Caco-2 (cell line): ENCODE measurements around the gene KIF1B. TPM values are rescaled to one million over a fixed set of nuclear protein-coding genes. Genes with fewer than 3 reads are reported as not detected.

Source experiments
- BruUV-seq: library from RNA; stranded (reverse); fragments of 400-500 nt; replicated peaks from 2 replicates; lab custom pipeline; 2021; lab: Mats Ljungman, UMichigan
- CTCF ChIA-PET: fragments of 300-600 bp; sonication (Branson Sonifier 250); formaldehyde crosslinking; loops from one replicate; lab custom pipeline; 2022; ENCODE audit warnings: antibody characterized with exemption; lab: Charles Lee
- POLR2A ChIA-PET: fragments of 300-600 bp; sonication (Branson Sonifier 250); formaldehyde crosslinking; loops from one replicate; lab custom pipeline; 2022; ENCODE audit warnings: antibody characterized with exemption; lab: Charles Lee
- DNase-seq, 2 experiments: peaks; one replicate each; pipeline versions ENCODE4 v3.0.0 to v3.0.0-alpha.2; 2020 to 2022
- H3K27me3 ChIP-seq: replicated peaks from 2 replicates; pipeline ENCODE4 v1.6.0; 2011; ENCODE audit warnings: low read length; ENCODE audit not compliant: control insufficient read depth, insufficient read depth
- H3K36me3 ChIP-seq: 2 replicates; pipeline ENCODE4 v1.5.1; 2011; ENCODE audit warnings: low read length; ENCODE audit not compliant: control insufficient read depth, insufficient read depth
- H3K4me1 ChIP-seq: fragments of 250-450 bp; sonication (Bioruptor Pico); 2 replicates; pipeline ENCODE4 v1.5.1; 2020; ENCODE audit warnings: mild to moderate bottlenecking
- H3K4me3 ChIP-seq: 2 replicates; pipeline ENCODE4 v1.5.1; 2011; ENCODE audit warnings: low read depth, mild to moderate bottlenecking, control low read depth, low read length
- H3K9me3 ChIP-seq: fragments of 250-450 bp; sonication (Bioruptor Pico); 2 replicates; pipeline ENCODE4 v1.5.1; 2020; ENCODE audit warnings: mild to moderate bottlenecking, moderate library complexity
- H3K27ac Mint-ChIP-seq: one replicate; pipeline ENCODE4 v1.8.0; 2022; ENCODE audit warnings: mixed read lengths; ENCODE audit not compliant: unreplicated experiment
- H3K27me3 Mint-ChIP-seq: one replicate; pipeline ENCODE4 v1.8.0; 2022; ENCODE audit warnings: mixed read lengths; ENCODE audit not compliant: insufficient read depth, unreplicated experiment
- H3K36me3 Mint-ChIP-seq: one replicate; pipeline ENCODE4 v1.8.0; 2022; ENCODE audit warnings: mild to moderate bottlenecking, mixed read lengths; ENCODE audit not compliant: insufficient read depth, unreplicated experiment
- H3K4me1 Mint-ChIP-seq: one replicate; pipeline ENCODE4 v1.8.0; 2022; ENCODE audit warnings: low read depth, mixed read lengths; ENCODE audit not compliant: unreplicated experiment
- H3K4me3 Mint-ChIP-seq: one replicate; pipeline ENCODE4 v1.8.0; 2022; ENCODE audit warnings: mild to moderate bottlenecking, moderate library complexity, mixed read lengths; ENCODE audit not compliant: unreplicated experiment
- H3K9me3 Mint-ChIP-seq: one replicate; pipeline ENCODE4 v1.8.0; 2022; ENCODE audit warnings: mixed read lengths; ENCODE audit not compliant: unreplicated experiment
- CTCF ChIP-seq, 2 experiments: fragments of 200-600 bp in 1 of 2; IDR thresholded peaks; 1 replicate in 1 of 2; 2 replicates in 1 of 2; pipeline versions ENCODE4 v1.5.1 to v1.8.0; 2011 to 2022; ENCODE audit warnings: antibody characterized with exemption in 1 of 2, control low read depth in 1 of 2, inconsistent platforms in 1 of 2, low read depth in 1 of 2, low read length in 1 of 2, mild to moderate bottlenecking in 1 of 2, moderate library complexity in 1 of 2; ENCODE audit not compliant: insufficient read depth in 1 of 2, severe bottlenecking in 1 of 2, unreplicated experiment in 1 of 2
- intact Hi-C: fragments of 100-400 bp; cut with micrococcal nuclease; formaldehyde crosslinking; loops from one replicate; pipeline ENCODE4 v1.10.0; 2022; ENCODE audit not compliant: unreplicated experiment
- total RNA-seq: library from RNA; stranded (reverse); gene quantifications from 2 replicates; pipeline ENCODE4 v1.2.3, GENCODE V29; 2022

KIF1B gene
- total RNA-seq, 1 experiment from 2014 or later = 41.1 TPM

- Mint-ChIP-seq H3K4me3 (no peak overlapping the region), H3K27ac (no peak overlapping the region)
- CTCF ChIA-PET = no interaction called here
Observed at GRCh38 chr1:10383630-10384029, 173.3 kb downstream of the KIF1B start.

GRCh38 chr1:10384219-10384618 is 173.8 kb downstream of the KIF1B start:
- ChIA-PET CTCF (no interaction called here), POLR2A (no interaction called here)
- TF ChIP-seq CTCF (IDR thresholded peaks at IDR 0.05; ENCODE audit: insufficient read depth in 1 of 2, low read depth in 1 of 2, low read length in 1 of 2, severe bottlenecking in 1 of 2, unreplicated experiment in 1 of 2) = no peak
- H3K4me3 ChIP-seq = no peak overlapping the region
- intact Hi-C loops = no loop called here
- H3K9me3 ChIP-seq = no peaks in the 10 kb centered on the region
- no peaks in the 10 kb centered on the region for H3K27me3 ChIP-seq
- no TSS peak for BruUV-seq
- H3K4me1 ChIP-seq = peaks cover 19% of the 10 kb centered on the region
- no peaks in the 10 kb centered on the region for H3K27me3 Mint-ChIP-seq
- H3K36me3 Mint-ChIP-seq = peaks cover 6% of the 10 kb centered on the region
- H3K27ac Mint-ChIP-seq = no peak overlapping the region
- no peak for DNase-seq
- no peaks in the 10 kb centered on the region for H3K4me1 Mint-ChIP-seq
- H3K4me3 Mint-ChIP-seq = no peak overlapping the region
- peaks cover 2% of the 10 kb centered on the region; the same call in 1 of the 2 replicates for H3K36me3 ChIP-seq
- H3K9me3 Mint-ChIP-seq = no peaks in the 10 kb centered on the region

More at GRCh38 chr1:10383630-10384029, 173.3 kb downstream of the KIF1B start:
- no peak overlapping the region for H3K4me3 ChIP-seq
- no peaks in the 10 kb centered on the region for H3K9me3 ChIP-seq
- H3K4me1 Mint-ChIP-seq = no peaks in the 10 kb centered on the region
- no TSS peak for BruUV-seq
- no peaks in the 10 kb centered on the region for H3K9me3 Mint-ChIP-seq
- no peaks in the 10 kb centered on the region for H3K27me3 Mint-ChIP-seq
- intact Hi-C loops = no loop called here
- peaks cover 2% of the 10 kb centered on the region; the same call in 1 of the 2 replicates for H3K36me3 ChIP-seq
- no peak for TF ChIP-seq CTCF (IDR thresholded peaks at IDR 0.05; ENCODE audit: insufficient read depth in 1 of 2, low read depth in 1 of 2, low read length in 1 of 2, severe bottlenecking in 1 of 2, unreplicated experiment in 1 of 2)
- H3K4me1 ChIP-seq = peaks cover 13% of the 10 kb centered on the region
- POLR2A ChIA-PET = no interaction called here
- peaks cover 6% of the 10 kb centered on the region for H3K36me3 Mint-ChIP-seq
- DNase-seq = no peak
- no peaks in the 10 kb centered on the region for H3K27me3 ChIP-seq

- H3K27ac Mint-ChIP-seq = peak overlapping the region; percentile 84
- Histone ChIP-seq H3K36me3 (peaks cover 2% of the 10 kb centered on the region; the same call in 1 of the 2 replicates), H3K4me3 (no peak overlapping the region), H3K27me3 (no peaks in the 10 kb centered on the region), H3K9me3 (no peaks in the 10 kb centered on the region), H3K4me1 (peaks cover 19% of the 10 kb centered on the region)
- H3K36me3 Mint-ChIP-seq = peaks cover 10% of the 10 kb centered on the region
- ChIA-PET CTCF (interaction anchor here (0.6 to 1.5 kb wide), 4 partner anchors 9 to 19 kb away, joined by 3 to 6 read pairs (median 4); partner anchors contain the start of gene PGD), POLR2A (interaction anchor here (0.6 to 2.2 kb wide), 4 partner anchors 12 to 86 kb away, joined by 3 to 12 read pairs (median 4); partner anchors contain the start of gene PGD)
- TF ChIP-seq CTCF (IDR thresholded peaks at IDR 0.05; ENCODE audit: insufficient read depth in 1 of 2, low read depth in 1 of 2, low read length in 1 of 2, severe bottlenecking in 1 of 2, unreplicated experiment in 1 of 2) = no peak
- H3K4me1 Mint-ChIP-seq = no peaks in the 10 kb centered on the region
- no peaks in the 10 kb centered on the region for H3K27me3 Mint-ChIP-seq
- intact Hi-C loops = no loop called here
- no peaks in the 10 kb centered on the region for H3K9me3 Mint-ChIP-seq
- H3K4me3 Mint-ChIP-seq = no peak overlapping the region
- no TSS peak for BruUV-seq
- no peak for DNase-seq
Observed at GRCh38 chr1:10386761-10387676, 176.6 kb downstream of the KIF1B start.
